HG03139 (cell line): ENCODE data around the gene SIDT1.

Source experiments
- ATAC-seq: cut with Tn5 transposase; IDR thresholded peaks from one replicate; pipeline ENCODE4 v1.9.1; 2021; ENCODE audit not compliant: unreplicated experiment

The SIDT1 gene

DNA sequence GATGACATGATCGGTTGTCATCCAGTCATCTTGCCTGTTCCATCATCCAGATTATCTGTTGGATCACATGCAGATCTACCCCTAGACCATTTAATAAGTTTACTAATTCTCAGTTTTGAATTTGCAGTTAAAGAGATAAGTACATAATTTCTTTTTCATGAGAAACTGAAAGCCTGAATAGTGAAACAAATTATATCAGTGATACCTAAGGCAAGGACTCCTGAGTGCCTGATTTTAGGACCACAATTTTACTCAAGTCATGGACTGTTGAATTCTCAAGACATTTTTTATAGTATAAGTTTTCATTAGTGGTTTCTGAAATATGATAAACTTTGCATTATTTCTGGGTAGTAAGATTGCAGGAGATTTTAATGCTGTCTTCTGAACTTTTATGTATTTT lies 13.2 kb downstream of the SIDT1 start:
- ATAC-seq, result no peak

DNA sequence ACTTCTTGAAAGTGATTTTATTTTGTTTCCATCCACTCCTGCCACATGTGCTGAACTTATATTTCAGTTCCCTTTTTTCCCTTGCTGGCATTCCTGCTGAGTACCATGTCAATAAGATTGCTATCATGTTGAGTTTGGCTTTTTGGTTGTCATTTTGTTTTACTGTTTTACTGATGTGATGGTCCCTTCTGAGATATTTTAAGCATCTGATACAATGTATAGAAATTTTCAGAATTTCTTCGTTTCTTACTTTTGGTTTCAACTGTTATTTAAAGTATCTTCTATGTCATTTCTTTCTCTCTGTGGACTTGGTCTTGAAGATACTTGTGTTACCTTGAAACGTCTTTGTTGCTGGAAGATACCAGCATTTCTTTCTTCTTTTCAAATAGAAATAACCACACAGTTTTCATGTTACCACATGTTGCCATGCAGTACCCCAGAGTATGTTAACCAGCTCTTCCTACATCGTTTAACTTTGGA lies 14.1 kb downstream of the SIDT1 start:
- peak; percentile 74 for ATAC-seq

DNA sequence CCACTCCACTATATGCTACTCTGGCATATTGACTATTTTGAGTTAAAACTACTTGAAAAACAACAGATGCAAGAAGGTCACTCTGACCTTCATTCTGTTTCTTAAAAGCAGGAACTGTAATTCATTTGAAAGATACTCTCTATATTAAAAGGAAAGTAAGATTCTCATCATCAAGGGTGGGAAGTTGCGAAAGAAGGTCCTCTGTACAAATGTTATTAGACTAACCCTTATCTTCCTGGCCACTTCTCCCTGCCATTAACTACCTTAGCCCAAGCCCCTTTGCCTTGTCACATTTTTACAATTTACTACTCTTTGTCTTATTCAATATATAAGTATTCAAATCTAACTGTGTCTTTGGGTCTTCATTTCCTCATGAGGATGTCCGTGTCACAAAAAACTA lies 16.1 kb downstream of the SIDT1 start:
- ATAC-seq, result no peak

GRCh38 chr3:113551820-113552219 lies 19.5 kb downstream of the SIDT1 start:
- ATAC-seq, result no peak

- no peak for ATAC-seq
Observed at GRCh38 chr3:113552851-113553250, 20.5 kb downstream of the SIDT1 start.

GRCh38 chr3:113555138-113555537 lies 22.8 kb downstream of the SIDT1 start:
- ATAC-seq, result no peak

GRCh38 chr3:113556316-113556945 lies 24.1 kb downstream of the SIDT1 start:
- no peak for ATAC-seq

GRCh38 chr3:113556946-113557335 lies 24.6 kb downstream of the SIDT1 start:
- ATAC-seq, result no peak

DNA sequence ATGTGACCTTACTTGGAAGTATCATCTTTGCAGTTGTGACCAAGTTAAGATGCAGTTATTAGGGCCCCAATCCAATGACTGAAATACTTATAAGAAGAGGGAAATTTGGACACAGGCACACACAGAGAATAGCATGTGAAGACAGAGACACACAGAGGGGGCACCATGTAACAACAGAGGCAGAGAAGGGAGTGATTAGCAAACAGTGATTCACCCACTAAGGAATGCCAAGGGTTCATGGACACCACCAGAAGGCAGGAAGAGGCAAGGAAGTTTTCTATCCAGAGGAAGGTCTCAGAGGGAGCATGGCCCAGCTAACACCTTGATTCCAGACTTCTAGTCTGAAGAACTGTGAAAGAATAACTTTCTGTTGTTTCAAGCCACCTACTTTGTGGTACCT lies 25.0 kb downstream of the SIDT1 start:
- no peak for ATAC-seq

DNA sequence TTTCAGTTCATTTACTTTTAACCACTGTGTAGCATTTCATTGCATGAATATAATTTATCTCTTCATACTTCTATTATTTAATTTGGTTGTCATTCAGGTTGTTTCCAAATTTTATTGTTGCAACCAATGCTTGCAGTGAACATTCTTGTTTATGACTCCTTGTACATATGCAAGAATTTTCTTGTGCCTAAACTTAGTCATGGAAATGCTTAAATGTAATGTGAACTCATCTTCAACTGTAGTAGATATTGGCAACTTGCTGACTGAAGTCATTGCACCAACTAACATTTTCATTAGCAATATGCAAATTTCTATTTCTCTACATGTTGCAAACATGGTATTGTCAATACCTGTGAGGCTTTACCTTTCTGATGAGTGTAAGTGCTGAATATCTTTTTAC lies 26.7 kb downstream of the SIDT1 start:
- ATAC-seq, result no peak

- no peak for ATAC-seq
Observed at GRCh38 chr3:113560271-113560670, 27.9 kb downstream of the SIDT1 start.

GRCh38 chr3:113560831-113561623 lies 28.7 kb downstream of the SIDT1 start:
- no peak for ATAC-seq

- ATAC-seq, result no peak
Observed at GRCh38 chr3:113565555-113565954, 33.2 kb downstream of the SIDT1 start.

DNA sequence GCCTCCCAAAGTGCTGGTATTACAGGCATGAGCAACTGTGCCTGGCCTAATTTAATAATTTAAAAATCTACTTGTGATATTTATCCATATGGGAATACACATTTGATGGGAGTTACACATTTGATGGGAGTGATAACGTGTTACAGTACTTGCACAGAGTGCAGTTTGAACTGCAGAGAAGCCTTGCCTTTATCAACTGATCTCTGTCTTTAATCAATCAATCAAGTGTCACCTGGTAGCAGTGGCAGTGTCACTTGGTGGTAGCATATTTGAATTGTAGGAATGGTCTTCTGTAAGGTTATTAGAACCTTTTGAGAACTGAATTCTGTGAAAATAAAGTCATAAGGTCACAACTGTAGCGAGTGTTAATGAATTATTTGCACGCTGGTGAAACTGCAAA lies 37.8 kb downstream of the SIDT1 start:
- ATAC-seq, result no peak

DNA sequence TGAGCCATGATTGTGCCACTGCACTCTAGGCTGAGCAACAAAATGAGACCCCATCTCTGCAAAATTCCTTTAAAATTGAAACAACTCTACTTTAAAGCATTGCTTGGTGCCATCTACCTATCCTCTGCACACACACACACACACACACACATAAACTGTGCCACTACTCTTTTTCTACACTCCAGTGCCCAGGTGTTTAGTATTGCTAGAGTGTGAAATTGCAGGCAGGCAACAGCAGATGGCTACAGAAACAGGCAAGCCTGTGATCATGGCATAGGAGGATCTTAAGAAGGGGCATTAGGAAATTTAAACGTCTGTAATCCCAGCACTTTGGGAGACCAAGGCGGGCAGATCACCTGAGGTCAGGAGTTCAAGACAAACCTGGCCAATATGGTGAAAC lies 39.0 kb downstream of the SIDT1 start:
- ATAC-seq, result no peak

DNA sequence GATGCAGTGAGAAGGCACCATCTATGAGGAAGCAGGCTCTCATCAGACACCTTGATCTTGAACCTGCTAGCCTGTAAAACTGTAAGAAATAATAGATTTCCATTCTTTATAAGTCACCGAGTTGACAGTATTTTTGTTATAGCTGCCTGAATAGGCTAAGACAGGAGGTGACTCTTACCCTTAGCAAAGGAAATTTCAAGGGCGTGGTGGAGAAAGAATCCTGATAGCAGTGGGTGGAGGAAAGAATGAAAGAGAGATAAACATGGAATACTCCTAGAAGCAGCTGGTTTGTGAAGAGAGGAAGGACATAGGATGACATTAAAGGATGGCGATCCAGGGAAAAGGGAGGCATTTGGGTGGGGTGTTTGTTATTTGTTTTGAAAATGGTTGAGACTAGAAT lies 41.4 kb downstream of the SIDT1 start:
- ATAC-seq, result no peak

DNA sequence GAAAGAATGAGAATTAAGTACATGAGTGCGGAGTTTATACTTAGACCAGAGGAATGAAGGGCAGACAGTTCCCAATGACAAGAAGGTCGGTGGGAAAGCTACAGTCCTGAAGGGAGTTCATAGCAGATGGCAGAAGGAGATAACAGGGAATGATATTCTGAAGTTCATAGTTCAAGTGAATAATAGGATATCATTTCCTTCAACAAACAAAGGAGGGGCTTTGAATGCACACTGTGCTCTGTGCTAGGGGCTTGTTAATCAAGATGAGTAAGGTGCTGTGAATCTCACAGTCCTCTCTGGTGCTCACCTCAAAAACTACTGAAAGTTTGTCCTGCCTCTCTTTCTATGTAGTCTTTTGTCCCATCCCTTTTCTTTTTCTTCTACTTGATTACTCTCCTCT lies 41.9 kb downstream of the SIDT1 start:
- no peak for ATAC-seq

DNA sequence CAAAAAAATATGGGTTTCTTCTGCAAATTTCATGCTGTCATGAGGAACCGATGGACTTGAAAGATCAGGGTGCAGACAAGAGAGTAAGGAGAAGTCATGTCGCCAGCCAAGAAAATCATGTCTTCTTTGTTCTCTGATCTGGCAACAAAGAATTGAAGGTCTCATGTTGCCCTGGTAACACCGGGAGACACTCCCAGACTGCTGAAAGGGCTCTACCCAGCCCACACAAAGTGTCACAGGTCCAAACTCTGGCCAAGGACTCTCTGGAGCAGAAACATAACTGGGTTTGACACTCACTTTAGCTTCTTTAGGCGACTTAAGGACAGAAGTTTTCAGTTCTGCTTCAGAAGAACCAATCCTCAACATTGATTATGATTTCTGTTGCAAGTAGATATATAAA lies 42.9 kb downstream of the SIDT1 start:
- no peak for ATAC-seq

DNA sequence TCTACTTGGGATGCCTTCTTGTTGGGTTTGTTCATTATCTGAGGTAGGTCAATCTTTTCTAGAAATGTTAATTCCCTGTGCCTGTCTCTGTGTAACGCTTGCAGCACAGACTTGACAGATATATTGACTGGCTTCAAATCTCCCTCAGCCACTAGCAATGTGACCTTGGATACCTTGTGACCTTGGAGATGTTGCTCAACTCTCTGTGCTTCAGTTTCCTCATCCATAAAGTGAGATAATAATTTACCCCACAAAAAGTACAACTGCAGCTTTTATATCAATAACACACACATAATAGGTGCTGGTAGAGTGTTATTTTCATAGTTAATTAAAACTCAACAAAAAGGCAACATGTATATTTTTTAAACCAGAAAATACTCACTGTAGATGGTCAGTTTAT lies 52.9 kb downstream of the SIDT1 start:
- ATAC-seq, result no peak

DNA sequence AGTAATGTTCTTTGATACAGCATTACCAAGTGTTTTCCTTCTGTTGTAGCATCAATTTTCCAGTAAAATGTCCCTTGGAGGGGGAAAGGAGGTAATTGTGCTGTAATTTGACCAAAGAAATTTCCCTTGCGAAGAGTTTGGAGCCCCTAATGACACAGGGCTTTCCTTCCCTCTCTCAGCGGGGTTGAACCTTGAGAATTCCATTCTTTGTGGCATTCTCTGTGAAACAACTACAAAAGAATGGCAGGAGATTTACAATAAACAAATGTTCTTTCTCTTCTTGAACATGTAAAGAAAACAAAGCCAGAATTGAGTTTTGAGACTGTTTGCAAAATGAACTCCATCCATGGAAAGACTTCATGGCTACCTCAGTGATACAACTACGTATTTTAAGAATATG lies 53.4 kb downstream of the SIDT1 start:
- ATAC-seq, result no peak

DNA sequence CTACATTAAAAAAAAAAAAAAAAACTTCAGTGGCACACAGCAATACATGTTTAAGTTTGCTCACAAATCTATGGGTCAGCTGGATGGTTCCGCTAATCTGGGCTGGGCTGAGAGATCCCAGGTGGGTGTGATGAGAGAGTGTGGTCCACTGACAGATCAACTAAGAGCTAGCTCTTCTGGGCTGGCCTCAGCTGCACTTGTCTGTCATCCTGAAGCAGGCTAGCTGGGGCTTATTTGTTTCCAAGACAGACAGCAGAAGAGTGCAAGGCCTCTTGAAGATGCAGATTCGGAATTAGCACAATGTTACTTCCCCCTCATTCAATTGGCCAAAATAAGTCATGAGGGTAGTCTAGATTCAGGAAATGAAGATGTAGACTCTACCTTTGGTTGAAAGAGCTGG lies 56.5 kb downstream of the SIDT1 start:
- no peak for ATAC-seq

- ATAC-seq, result no peak
Observed at GRCh38 chr3:113589971-113590370, 57.6 kb downstream of the SIDT1 start.

- no peak for ATAC-seq
Observed at GRCh38 chr3:113590983-113591382, 58.6 kb downstream of the SIDT1 start.
